A549 treated with RU486 at 1 μM for 4 hours (cell line): ENCODE data around the gene TC2N. TPM values are rescaled to one million over a fixed set of nuclear protein-coding genes. Genes with fewer than 3 reads are reported as not detected.

Experiments used
- total RNA-seq: library from RNA; stranded (reverse); fragments of 200-300 nt; extraction: Qiagen RNA extraction; gene quantifications from 5 replicates; pipeline ENCODE4 v1.2.3, GENCODE V29; 2022; ENCODE audit warnings: low read depth

Gene TC2N
- total RNA-seq: 0.51 to 0.72 TPM (median 0.65 TPM) in 5 replicates

DNA sequence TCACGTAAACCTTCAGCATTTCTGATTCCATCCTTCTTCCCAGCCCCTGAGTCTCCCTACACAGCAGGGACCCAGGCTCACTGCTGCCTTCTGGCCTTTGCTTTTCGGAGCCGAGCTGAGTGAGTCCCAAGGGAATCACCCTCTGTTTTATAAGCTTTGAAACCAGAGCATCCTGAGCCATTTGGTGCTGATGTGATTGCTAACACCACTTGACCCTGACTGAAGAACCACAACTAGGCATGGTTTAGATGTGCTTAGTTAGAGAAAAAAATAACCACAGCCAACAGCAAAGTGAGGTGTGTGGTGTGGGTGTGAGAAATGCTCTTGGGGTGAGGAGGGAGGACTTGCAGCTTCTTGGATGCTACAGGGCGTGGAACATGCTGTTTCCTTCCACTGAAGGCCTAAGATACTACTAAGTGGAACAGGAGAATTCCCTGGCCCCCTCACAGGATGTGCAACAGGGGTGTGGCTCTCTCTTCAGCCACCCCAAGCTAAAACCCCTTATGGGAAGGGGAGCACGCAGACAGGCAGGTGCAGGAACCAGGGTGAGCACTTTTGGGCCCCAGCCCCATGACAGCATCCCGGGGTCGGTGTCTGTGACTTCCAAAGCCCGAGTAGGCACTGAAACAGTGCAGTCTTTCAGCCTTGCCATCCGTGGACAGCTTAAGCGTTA, at the start of gene TC2N:
Gene TC2N (minus strand): TSS at position 221 of the 673 bp plus-strand sequence. CDS start 53,767 bp downstream, outside the sequence.

DNA sequence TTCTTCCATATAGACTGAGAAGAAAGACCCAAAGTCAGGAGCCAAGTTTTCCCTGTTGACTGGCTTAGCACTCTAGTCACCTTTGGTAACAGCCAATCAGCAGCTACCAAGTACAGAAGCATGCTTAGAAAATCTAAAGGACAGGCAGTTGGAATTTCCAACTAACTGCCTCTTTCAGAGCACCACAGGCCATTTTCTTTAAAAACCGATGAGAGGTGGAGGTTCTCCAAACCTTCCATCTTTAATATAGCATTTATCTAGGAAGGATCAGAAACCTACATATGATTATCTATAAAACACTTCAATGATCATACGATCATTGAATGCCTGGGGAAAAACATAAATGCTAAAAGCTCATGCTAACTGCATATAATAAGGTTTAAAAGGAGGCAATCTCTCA, 135.3 kb downstream of the TC2N start, which contains the start of gene CATSPERB:
Gene CATSPERB (minus strand): TSS at position 101 of the 400 bp plus-strand sequence. CDS start 2,607 bp downstream, outside the sequence.

Other genes starting within 250 kb of the TC2N start
- gene CATSPERB, start 135.4 kb downstream of the TC2N start, total RNA-seq: not detected in 5 replicates
- 1.8 to 2.3 TPM (median 2.2 TPM) in 5 replicates for gene FBLN5, start 80.2 kb upstream of the TC2N start, total RNA-seq
- gene TRIP11, start 172.5 kb upstream of the TC2N start, total RNA-seq: 5.4 to 10.6 TPM (median 7.9 TPM) in 5 replicates
- 20.1 to 40.5 TPM (median 24.6 TPM) in 5 replicates for gene ATXN3, start 239.0 kb upstream of the TC2N start, total RNA-seq